Putamen (tissue), 1 donor: ENCODE results near the gene PCGF3.
A peak's percentile ranks its signal among the peaks of the same experiment; 100 is the strongest.
"Not testable (repeated sequence)": the region's sequence is repeated elsewhere in the genome, so short reads cannot be mapped to it uniquely, and the experiment has no call there.

Source experiments
- DNase-seq: peaks from one replicate; pipeline ENCODE4 v3.0.0-alpha.2; 2016; ENCODE audit warnings: low spot score

PCGF3 gene

DNA sequence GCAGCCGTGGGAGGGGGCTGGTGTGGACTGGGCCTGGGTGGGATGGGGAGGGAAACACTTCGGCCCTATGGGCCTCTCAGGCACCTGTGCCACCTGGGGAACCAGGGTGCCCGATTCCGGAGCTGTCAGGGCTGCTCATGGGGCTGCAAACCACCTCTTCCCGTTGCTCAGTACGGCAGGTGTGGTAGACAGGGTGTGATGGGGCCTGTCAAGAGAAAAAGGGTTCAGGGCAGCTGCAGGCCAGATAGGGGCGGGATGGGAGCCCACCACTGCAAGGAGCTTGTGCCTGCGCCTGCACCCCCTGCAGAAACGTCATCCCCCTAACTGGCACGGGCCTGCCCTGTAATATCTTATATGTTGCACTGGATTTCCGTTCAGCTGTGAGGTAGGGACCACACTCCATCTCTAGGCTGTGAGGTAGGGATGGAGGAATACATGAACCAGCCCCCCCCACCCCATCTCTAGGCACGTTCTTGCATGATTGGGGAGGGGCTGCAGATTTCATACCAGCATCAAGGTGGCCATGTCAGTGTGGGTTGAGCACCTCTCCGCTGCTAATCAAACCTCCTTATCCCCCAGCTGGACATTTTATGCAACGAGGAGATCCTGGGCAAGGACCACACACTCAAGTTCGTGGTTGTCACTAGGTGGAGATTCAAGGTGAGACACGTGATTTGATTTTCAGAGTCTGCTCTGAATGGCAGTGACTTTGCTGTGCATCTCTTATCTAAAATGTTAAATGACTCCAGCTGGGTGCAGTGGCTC lies 59.0 kb downstream of the PCGF3 start:
- no peak for DNase-seq

DNA sequence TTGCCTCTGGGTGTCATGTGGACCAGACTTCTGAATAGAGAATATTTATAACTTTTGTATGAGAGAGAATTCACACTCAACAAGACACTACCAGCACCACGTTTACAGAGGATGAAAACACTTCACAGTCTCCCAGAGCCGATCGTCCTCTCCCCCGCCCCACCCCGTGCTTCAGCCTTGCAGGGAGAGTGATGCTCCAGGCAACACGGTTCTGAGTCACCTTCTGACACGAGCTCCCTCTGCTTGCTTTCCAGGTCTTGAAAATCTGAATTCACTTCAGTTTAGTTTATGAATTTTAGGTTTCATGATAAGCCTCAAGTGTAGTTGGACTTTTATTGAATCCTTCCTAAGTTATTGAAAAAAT lies 60.5 kb downstream of the PCGF3 start:
- DNase-seq: peak; percentile 63

DNA sequence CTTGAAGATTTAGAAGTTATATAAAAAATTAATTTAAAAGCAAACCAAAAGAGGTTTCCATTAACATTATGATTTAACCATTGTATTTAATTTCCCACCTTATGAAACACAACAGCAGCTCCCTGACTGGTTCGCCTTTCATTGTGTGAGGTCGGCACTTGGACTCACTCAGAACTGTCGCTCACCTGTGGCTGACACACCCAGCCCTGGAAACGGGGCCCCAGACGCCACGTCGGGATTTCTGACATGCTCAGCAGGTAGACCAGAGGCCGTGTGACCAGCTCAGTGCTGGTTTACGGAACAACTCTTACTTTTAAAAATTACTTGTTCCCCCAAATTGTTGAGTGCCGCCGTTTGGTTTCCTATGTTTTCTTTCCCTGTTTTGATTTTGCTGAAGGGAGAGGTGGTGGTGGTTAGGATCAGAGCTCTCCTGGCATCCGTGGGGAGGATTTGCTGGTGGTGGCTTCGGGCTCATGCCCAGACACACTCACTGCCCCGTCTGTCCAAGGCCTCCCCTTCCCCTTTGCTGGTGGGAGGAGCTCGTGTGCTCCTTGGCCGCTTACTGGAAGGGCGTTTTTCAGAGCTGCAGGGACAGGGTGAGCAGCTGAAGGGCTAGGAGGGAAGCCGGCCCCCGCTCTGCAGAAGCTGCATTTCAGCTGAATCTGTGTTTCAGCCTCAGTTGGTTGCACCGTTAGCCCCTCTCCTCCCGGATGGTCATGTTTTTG lies 61.1 kb downstream of the PCGF3 start:
- no peak for DNase-seq

DNA sequence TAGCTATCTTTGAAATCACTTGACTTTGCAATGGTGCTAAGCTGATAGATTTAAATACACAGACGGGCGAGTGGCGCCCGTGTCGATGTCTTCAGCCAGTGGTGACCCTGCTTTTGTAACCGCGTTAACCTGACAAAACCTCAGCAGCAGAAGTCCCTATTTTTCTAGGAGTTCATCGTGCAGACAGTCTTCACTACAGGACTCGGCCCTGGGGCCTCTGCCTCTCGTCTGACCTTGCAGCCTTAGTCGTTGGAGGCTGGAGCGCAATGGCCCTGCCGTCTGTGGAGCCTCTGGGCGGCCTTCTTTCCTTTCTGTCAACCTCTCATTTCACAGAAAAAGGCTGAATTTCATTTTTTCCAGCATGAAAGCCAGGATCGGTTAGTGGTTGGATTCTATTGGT lies 62.4 kb downstream of the PCGF3 start:
- no peak for DNase-seq

DNA sequence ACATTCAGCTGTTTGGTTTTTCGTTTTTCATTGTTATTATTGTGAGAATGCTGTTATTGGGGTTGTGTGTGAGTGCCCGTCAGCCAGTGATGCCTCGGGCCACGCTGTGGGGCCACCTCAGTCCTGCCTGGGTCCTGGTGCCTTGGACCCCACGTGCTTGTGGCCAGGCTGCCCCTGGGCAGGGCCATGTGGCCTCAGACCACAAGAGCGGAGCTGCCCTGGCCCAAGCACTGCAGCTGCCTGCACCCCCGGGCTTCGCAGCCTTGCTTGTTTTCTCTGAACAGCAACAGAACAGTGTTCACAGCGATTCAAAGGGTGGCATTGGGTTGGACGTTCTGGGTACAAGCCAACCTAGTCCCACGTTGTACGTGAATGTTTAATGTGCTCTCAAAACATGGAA lies 63.4 kb downstream of the PCGF3 start:
- DNase-seq: no peak

DNA sequence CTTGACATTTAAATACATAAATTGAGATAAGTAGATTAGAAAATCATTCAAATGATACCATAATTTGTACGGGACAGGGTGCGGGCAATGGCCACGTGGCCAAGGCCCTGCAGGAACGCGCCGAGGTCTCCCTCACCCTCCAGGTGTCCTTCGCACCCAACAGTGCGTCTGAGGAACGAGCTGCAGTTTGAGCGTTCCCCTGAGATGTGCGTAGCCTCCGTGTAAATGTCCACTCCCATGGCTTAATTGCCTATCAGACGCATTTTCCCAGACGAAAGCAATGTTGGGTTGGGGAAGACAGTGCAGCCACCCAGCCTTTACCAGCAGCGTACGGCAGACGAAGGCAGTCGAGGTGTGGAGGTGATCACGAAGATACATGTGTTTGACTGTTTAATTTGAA lies 63.9 kb downstream of the PCGF3 start:
- DNase-seq: no peak

DNA sequence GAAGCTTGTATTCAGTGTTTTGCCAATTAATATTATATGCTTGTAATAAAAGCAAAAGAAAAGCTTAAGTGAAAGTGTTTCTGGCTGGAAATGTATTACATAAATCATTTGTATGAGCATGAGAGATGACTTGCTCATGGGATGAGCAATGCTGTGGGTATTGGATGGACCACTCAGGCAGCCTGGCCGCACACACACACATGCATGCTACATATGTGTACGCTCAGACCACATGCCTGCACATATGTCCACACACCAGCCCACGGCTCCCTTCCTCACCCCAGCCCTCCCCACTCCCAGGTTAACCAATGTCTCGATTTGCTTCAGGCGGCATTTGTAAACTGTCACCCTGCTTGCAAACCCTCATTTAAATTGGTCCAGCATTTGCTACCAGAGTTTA lies 64.4 kb downstream of the PCGF3 start:
- no peak for DNase-seq

DNA sequence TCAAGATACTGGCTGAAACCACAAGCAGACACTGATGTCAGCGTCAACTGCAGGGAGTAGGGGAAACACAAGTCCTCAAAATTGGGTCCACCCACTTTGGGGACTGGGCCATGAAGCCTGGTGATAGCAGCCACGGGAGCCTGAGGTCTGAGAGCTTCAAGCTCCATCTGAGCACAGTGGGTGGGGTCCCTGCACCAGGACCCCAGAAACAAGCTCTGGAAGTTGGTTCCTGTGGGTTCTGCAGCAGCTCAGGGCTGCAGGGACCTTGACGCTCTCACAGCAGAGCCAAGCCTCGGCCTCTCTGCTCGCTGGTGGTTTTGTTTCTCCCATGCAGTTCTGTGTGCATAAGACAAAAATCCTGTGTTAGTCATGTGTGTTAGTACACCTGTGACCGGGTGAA lies 65.8 kb downstream of the PCGF3 start:
- DNase-seq: no peak

DNA sequence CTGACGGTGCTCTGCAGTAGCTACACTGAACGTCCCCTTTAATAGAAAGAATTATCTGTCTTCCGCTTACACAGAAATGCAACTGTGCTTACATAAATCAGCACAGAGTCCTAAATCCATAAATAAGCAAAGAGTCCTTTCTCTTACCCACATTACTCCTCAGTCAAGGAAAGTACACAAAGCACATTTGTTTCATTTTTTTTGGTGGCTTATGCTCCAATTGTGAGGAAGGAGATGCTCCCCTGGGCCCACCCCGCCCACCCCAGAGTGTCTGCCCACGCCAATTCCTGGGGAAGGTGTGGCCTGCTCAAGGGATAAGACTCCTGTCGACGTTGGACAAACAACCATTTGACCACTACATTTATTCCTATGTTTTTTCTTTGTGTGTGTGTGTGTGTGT lies 66.5 kb downstream of the PCGF3 start:
- no peak for DNase-seq

DNA sequence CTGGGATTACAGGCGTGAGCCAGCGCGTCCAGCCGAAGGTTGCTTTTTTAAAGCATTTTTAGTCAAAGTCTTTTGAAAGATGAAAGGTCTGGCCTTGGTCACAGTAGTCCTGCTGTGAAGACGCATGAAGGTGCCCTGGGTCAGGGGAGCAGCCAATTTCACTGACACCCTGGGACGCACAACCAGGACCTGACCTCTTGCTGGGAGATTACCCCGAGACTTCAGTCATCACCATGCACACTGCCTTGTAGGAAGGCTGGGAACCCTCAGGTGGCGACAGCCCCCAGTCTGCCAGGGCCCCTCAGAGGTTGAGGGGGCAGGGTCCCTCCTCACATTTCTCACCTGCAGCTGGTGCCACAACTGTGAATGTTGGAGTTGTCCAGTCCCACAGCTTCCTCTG lies 67.1 kb downstream of the PCGF3 start:
- DNase-seq: no peak

DNA sequence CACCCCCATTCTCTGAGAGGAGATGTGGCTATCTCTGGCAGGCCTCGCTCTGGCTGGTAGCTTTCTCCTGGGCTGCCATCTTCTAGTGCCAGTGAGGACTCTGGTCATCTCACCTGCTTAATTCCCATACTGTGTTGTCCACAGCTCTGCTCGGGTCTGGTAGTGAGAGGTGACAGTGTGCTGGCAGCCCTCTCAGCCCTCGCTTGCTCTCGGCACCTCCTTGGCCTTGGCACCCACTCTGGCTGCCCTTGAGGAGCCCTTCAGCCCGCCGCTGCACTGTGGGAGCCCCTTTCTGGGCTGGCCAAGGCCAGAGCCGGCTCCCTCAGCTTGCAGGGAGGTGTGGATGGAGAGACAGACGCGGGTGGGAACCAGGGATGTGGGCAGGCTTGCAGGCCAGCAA lies 67.6 kb downstream of the PCGF3 start:
- DNase-seq: no peak

DNA sequence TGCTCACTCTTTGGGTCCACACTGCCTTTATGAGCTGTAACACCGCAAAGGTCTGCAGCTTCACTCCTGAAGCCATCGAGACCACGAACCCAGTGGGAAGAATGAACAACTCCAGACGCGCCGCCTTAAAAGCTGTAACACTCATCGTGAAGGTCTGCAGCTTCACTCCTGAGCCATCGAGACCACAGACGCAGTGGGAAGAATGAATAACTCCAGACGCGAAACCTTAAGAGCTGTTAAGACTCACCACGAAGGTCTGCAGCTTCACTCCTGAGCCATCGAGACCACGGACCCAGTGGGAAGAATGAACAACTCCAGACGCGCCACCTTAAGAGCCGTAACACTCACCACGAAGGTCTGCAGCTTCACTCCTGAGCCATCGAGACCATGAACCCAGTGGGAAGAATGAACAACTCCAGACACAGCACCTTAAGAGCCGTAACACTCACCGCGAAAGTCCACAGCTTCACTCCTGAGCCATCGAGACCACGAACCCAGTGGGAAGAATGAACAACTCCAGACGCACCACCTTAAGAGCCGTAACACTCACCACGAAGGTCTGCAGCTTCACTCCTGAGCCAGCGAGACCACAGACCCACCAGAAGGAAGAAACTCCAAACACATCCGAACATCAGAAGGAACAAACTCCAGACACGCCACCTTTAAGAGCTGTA lies 68.9 kb downstream of the PCGF3 start:
- DNase-seq: not testable (repeated sequence)

DNA sequence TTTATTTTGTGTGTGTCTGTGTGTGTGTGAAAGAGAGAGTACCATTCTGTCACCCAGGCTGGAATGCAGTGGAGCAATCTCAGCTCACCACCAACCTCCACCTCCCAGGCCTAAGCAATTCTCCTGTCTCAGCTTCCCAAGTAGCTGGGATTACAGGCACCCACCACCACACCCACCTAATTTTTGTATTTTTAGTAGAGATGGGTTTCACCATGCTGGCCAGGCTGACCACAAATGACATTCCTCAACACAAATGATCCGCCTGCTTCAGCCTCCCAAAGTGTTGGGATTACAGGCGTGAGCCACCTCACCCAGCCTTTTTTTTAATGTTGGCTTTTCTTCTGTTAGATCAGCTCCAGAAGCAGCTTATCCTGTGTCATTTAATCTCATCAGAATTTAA lies 69.9 kb downstream of the PCGF3 start:
- not testable (repeated sequence) for DNase-seq

DNA sequence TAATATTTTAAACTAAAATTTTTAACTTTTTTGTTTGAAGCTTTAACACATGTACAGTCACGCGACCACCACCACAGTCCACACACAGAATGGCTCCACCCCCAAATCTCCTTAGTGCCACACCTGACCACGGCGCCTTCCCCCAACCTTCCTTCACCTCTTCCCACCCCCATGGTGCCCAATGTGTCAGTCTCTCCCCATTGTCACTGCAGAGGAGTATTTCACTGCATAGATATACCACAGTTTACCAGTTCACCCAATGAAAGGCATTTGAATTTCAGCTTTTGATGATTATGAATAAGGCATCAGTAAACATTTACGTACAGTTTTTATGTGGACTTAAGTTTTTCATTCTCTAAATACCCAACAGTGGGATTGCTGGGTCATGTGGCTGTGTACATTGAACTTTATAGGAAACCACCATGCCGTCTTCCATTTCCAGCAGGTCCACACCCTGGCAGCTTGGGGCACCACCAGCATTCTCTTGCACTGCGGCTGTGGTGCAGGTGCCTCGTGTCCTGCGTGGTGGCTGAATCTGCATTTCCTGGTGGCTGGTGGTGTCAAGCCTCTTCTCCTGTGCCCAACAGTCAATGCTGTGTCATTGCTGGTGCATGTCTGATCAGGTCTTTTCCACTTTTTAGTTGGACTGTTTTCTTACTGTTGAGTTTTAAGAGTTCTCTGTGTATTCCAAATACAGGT lies 71.3 kb downstream of the PCGF3 start:
- no peak for DNase-seq

DNA sequence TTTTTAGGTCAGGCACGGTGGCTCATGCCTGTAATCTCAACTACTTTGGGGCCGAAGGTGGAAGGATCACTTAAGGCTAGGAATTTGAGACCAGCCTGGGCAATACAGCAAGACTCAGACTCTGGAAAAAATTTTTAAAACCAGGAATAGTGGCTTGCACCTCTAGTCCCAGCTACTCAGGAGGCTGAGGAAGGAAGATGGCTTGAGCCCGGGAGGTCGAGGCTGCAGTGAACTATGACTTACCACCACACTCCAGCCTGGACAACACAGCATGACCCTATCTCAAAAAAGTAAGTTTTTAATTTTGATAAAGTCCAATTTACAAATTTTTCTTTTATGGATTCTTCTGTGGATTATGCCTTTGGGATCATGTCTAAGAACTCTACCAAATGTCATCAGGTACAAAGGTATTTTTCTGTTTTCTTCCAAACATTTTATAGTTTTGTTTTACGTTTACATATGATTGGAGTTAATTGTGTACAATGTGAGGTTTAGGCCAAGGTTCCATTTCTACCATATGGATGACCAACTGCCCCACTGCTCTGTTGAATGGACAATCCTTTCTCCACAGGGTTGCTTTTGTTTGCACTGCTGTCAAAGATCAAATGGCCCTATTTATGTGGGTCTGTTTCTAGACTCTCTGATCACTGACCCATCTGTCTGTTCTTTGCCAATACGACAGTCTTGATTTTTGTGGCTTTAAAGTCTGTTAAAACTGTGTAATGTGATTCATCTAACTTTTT lies 72.1 kb downstream of the PCGF3 start:
- DNase-seq: no peak

DNA sequence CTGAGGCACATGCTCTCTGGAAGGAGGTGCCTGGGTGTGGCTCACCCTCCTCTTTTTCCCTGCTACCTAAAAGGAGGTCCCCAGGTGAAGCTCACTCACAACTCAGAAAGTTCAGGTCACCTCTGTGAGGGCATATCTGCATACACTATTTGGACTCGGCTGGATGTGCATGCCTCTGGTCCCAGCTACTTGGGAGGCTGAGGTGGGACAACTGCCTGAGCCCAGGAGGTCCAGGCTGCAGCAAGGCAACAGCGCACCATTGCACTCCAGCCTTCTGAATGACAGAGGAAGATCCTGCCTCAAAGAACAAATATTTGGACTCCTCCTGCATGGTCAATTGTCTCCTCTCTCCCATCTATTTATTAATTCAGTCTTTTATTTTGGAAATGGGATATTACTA lies 73.9 kb downstream of the PCGF3 start:
- no peak for DNase-seq

DNA sequence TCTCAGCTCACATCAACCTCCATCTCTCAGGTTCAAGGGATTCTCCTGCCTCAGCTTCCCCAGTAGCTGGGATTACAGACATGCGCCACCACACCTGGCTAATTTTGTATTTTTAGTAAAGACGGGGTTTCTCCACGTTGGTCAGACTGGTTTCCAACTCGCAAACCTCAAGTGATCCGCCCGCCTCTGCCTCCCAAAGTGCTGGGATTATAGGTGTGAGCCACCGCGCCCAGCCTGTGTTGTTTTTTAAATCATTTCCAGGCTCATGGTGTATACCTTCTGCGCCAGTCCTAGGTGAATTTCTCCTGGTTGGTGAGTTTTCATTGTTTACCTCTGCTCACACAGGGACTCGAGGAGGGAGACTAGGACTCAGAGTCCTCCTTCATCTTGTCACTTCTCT lies 74.6 kb downstream of the PCGF3 start:
- not testable (repeated sequence) for DNase-seq

DNA sequence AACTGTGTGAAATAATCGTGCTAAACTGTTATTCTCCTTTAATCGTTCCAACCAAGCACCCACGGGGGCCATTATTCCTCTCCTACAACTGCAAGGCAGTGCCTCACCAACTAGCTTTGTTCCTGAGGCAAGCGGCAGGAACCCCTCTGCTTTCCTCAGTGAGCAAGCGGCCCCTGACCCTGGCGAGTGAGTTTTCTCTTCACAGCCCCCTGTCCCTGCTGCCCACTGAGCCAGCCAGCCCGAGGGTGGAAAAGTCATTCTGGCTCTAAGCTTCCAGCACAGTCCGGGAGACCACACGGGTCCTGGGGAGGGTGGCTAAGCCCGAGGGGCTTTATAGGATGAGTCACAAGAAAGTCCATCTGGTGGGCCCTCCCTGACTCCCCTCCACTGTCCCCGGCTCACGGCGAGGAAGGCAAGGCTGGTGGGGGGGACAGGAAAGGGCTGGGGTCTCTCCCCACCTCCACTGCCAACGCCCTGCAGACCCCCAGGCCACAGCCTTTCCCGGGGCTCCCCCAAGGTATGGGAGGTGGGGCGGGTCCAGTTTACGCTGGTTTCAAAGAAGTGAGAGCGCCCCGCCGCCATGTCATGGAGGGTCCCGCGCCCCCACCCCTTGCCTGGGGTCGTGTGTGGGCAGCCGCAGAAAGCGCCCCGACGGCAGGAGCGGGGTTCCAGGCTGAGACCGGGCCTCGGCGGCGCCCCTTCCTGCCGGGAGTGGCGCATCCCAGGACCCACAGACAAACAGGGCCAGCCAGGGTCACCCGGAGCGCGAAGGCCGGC lies 75.3 kb downstream of the PCGF3 start:
- no peak for DNase-seq

DNA sequence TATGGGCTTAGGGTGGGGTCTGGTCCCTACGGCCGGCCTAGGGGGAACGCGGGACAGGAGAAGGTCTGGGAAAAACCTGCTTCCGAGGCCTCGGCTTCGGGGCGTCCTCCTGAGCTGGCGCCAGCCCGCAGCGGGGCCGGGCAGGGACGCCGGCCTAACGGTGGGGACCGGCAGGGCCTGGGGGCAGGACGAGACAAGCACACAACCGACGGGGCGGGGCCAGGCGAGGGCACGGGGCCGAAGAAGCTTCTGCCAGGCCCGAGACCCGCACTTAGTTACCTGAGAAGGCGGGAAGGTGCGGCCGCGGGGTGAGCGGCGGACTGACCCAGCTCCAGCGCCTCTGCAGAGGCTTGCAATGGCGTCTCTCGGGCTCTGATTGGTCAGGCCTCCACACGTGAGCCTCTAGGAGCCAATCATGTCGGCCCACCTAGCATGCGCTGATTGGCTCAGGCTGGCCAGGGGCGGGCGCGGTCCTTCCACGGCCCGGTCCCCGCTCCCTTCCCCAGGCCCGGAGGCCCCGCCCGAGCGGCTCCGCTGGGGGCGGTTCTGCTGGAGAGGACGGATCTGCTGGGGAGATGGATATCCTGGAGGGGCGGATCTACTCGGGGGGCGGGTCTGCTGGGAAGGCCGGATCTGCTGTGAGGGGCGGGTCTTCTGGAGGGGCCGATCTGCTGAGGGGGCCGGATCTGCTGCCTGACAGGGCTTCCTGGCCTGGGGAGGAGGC lies 76.0 kb downstream of the PCGF3 start:
- peak; percentile 100 for DNase-seq
